NOMO-1 (cell line): Measurements from ENCODE around the gene EIF4G2.
"Not testable (repeated sequence)": the region's sequence is repeated elsewhere in the genome, so short reads cannot be mapped to it uniquely, and the experiment has no call there.

Source experiments
- DNase-seq, 2 experiments: peaks; one replicate each; lab custom pipeline; 2025; ENCODE audit not compliant: unreplicated experiment in 2 of 2; lab: John Stamatoyannopoulos, UW

Gene EIF4G2

GRCh38 chr11:10808553-10809372 lies at the start of gene EIF4G2:
EIF4G2 (minus strand) TSS chr11:10808926.
- DNase-seq: peak; percentile 97 to 99

- DNase-seq: peak; percentile 97 to 98
These were observed 49.1 kb upstream of the EIF4G2 start, which contains the start of gene ZBED5 for GRCh38 chr11:10857709-10858438. ZBED5 (minus strand) TSS chr11:10858053; CDS start chr11:10854945, 3,108 bp downstream.

GRCh38 chr11:10857459-10857708 lies 48.7 kb upstream of the EIF4G2 start:
- no peak for DNase-seq

- DNase-seq: peak; percentile 20 to 46
These were observed 48.1 kb upstream of the EIF4G2 start for GRCh38 chr11:10856689-10857458.

GRCh38 chr11:10855295-10855694 lies 46.6 kb upstream of the EIF4G2 start:
- no peak for DNase-seq

- no peak for DNase-seq
These were observed 39.5 kb upstream of the EIF4G2 start for GRCh38 chr11:10847960-10848860.

GRCh38 chr11:10846660-10847059 lies 37.9 kb upstream of the EIF4G2 start:
- no peak for DNase-seq

- DNase-seq: no peak
These were observed 36.9 kb upstream of the EIF4G2 start for GRCh38 chr11:10845589-10845988.

GRCh38 chr11:10844796-10845195 lies 36.1 kb upstream of the EIF4G2 start:
- no peak for DNase-seq

- DNase-seq: no peak
These were observed 35.6 kb upstream of the EIF4G2 start for GRCh38 chr11:10844356-10844755.

- no peak for DNase-seq
These were observed 30.2 kb upstream of the EIF4G2 start for GRCh38 chr11:10838881-10839280.

- DNase-seq: no peak
These were observed 29.4 kb upstream of the EIF4G2 start for GRCh38 chr11:10838083-10838482.

GRCh38 chr11:10836884-10837283 lies 28.2 kb upstream of the EIF4G2 start:
- not testable (repeated sequence) for DNase-seq

GRCh38 chr11:10829139-10829538 lies 20.4 kb upstream of the EIF4G2 start:
- no peak for DNase-seq

- no peak for DNase-seq
These were observed 19.7 kb upstream of the EIF4G2 start for GRCh38 chr11:10828402-10828801.

GRCh38 chr11:10824888-10825287 lies 16.2 kb upstream of the EIF4G2 start:
- peak; percentile 53 to 70 for DNase-seq

GRCh38 chr11:10823152-10823579 lies 14.4 kb upstream of the EIF4G2 start:
- DNase-seq: no peak

- DNase-seq: not testable (repeated sequence)
These were observed 13.8 kb upstream of the EIF4G2 start for GRCh38 chr11:10822491-10822890.

- DNase-seq: no peak
These were observed 9.9 kb upstream of the EIF4G2 start for GRCh38 chr11:10818594-10818993.

- DNase-seq: no peak
These were observed 5.2 kb upstream of the EIF4G2 start for GRCh38 chr11:10813945-10814344.
